H9 (cell line): ENCODE measurements around the gene TBC1D22A. TPM values are rescaled to one million over a fixed set of nuclear protein-coding genes. Genes with fewer than 3 reads are reported as not detected.

Source experiments
- DNase-seq: peaks from one replicate; pipeline ENCODE4 v3.0.0-alpha.2; 2017
- H2AFZ ChIP-seq: one replicate; pipeline ENCODE4 v1.6.1; 2013; ENCODE audit warnings: mild to moderate bottlenecking, low read length, control low read depth, moderate library complexity
- H2AK5ac ChIP-seq: 2 replicates; pipeline ENCODE4 v1.6.1; 2013; ENCODE audit warnings: low read length, control low read depth, mixed read lengths; ENCODE audit not compliant: insufficient read length
- H2BK120ac ChIP-seq: one replicate; pipeline ENCODE4 v1.6.1; 2013; ENCODE audit warnings: low read depth, mild to moderate bottlenecking, low read length, control low read depth, inconsistent platforms; ENCODE audit not compliant: poor library complexity, severe bottlenecking
- H2BK12ac ChIP-seq: 2 replicates; pipeline ENCODE4 v1.6.1; 2013; ENCODE audit warnings: low read length, control low read depth, mixed read lengths, low read depth; ENCODE audit not compliant: insufficient read length
- H2BK15ac ChIP-seq: 2 replicates; pipeline ENCODE4 v1.6.1; 2013; ENCODE audit warnings: low read depth, low read length, control low read depth
- H2BK20ac ChIP-seq: one replicate; pipeline ENCODE4 v1.6.1; 2013; ENCODE audit warnings: low read depth, mild to moderate bottlenecking, low read length, control low read depth, inconsistent platforms; ENCODE audit not compliant: poor library complexity, severe bottlenecking
- H2BK5ac ChIP-seq: 2 replicates; pipeline ENCODE4 v1.6.1; 2013; ENCODE audit warnings: low read length, control low read depth, mixed read lengths; ENCODE audit not compliant: insufficient read length
- H3K14ac ChIP-seq: 2 replicates; pipeline ENCODE4 v1.6.1; 2013; ENCODE audit warnings: low read length, control low read depth; ENCODE audit not compliant: insufficient read depth
- H3K18ac ChIP-seq: 2 replicates; pipeline ENCODE4 v1.6.1; 2013; ENCODE audit warnings: low read depth, mild to moderate bottlenecking, mixed read lengths, low read length, control low read depth; ENCODE audit not compliant: insufficient read length
- H3K23ac ChIP-seq: 2 replicates; pipeline ENCODE4 v1.6.1; 2013; ENCODE audit warnings: low read length, control low read depth, mixed read lengths, low read depth; ENCODE audit not compliant: insufficient read length
- H3K23me2 ChIP-seq: 2 replicates; pipeline ENCODE4 v1.6.1; 2013; ENCODE audit warnings: low read depth, mild to moderate bottlenecking, mixed read lengths, low read length, control low read depth; ENCODE audit not compliant: insufficient read length, poor library complexity, severe bottlenecking
- H3K27ac ChIP-seq: 2 replicates; pipeline ENCODE4 v1.5.1; 2013; ENCODE audit warnings: low read length, control low read depth, mixed read lengths, low read depth; ENCODE audit not compliant: insufficient read length
- H3K27me3 ChIP-seq: 2 replicates; pipeline ENCODE4 v1.6.1; 2013; ENCODE audit warnings: low read length, control low read depth, inconsistent platforms; ENCODE audit not compliant: insufficient read depth
- H3K4ac ChIP-seq: 2 replicates; pipeline ENCODE4 v1.6.1; 2013; ENCODE audit warnings: low read depth, mild to moderate bottlenecking, control low read depth, inconsistent platforms, low read length, moderate library complexity
- H3K4me1 ChIP-seq: 2 replicates; pipeline ENCODE4 v1.6.1; 2013; ENCODE audit warnings: low read length, control low read depth, inconsistent platforms; ENCODE audit not compliant: insufficient read depth
- H3K4me2 ChIP-seq: 2 replicates; pipeline ENCODE4 v1.6.1; 2013; ENCODE audit warnings: low read length, control low read depth, mixed read lengths; ENCODE audit not compliant: insufficient read length, insufficient read depth
- H3K56ac ChIP-seq: 2 replicates; pipeline ENCODE4 v1.6.1; 2013; ENCODE audit warnings: low read depth, mild to moderate bottlenecking, mixed read lengths, low read length, control low read depth; ENCODE audit not compliant: insufficient read length
- H3K79me1 ChIP-seq: 2 replicates; pipeline ENCODE4 v1.6.1; 2013; ENCODE audit warnings: low read depth, mild to moderate bottlenecking, moderate library complexity, low read length, control low read depth, inconsistent platforms; ENCODE audit not compliant: insufficient read depth, poor library complexity, severe bottlenecking
- H3K79me2 ChIP-seq: 2 replicates; pipeline ENCODE4 v1.6.1; 2013; ENCODE audit warnings: low read length, control low read depth, inconsistent platforms; ENCODE audit not compliant: insufficient read depth
- H3K9ac ChIP-seq: 2 replicates; pipeline ENCODE4 v1.6.1; 2013; ENCODE audit warnings: low read length, control low read depth, mixed read lengths; ENCODE audit not compliant: insufficient read length; ENCODE audit errors: extremely low read depth
- H3K9me3 ChIP-seq: one replicate; pipeline ENCODE4 v1.6.1; 2013; ENCODE audit warnings: low read depth, low read length, inconsistent platforms; ENCODE audit not compliant: control insufficient read depth
- H3T11ph ChIP-seq: one replicate; pipeline ENCODE4 v1.6.1; 2013; ENCODE audit warnings: mild to moderate bottlenecking, low read length, control low read depth, inconsistent platforms
- H4K20me1 ChIP-seq: one replicate; pipeline ENCODE4 v1.6.1; 2013; ENCODE audit not compliant: control insufficient read depth, insufficient read length, insufficient read depth
- H4K5ac ChIP-seq: 2 replicates; pipeline ENCODE4 v1.6.1; 2013; ENCODE audit warnings: low read depth, mild to moderate bottlenecking, mixed read lengths, low read length, control low read depth; ENCODE audit not compliant: insufficient read length
- H4K8ac ChIP-seq: replicated peaks from 2 replicates; pipeline ENCODE4 v1.6.1; 2013; ENCODE audit warnings: low read length, control low read depth, mixed read lengths, low read depth; ENCODE audit not compliant: insufficient read length
- H4K91ac ChIP-seq: 2 replicates; pipeline ENCODE4 v1.6.1; 2013; ENCODE audit warnings: low read depth, mild to moderate bottlenecking, moderate library complexity, mixed read lengths, low read length, control low read depth; ENCODE audit not compliant: insufficient read length
- H3K27ac Mint-ChIP-seq, 3 experiments: 2 replicates in 2 of 3; 3 replicates in 1 of 3; pipeline ENCODE4 v1.8.0; 2020 to 2021; ENCODE audit warnings: mixed read lengths in 3 of 3, mild to moderate bottlenecking in 1 of 3, moderate library complexity in 1 of 3
- H3K27me3 Mint-ChIP-seq: 2 replicates; pipeline ENCODE4 v1.8.0; 2021; ENCODE audit warnings: low read depth, mild to moderate bottlenecking, moderate library complexity, mixed read lengths
- H3K36me3 Mint-ChIP-seq, 3 experiments: 2 replicates in 2 of 3; 3 replicates in 1 of 3; pipeline ENCODE4 v1.8.0; 2020 to 2021; ENCODE audit warnings: low read depth in 3 of 3, mixed read lengths in 3 of 3; ENCODE audit not compliant: insufficient read depth in 1 of 3
- H3K4me1 Mint-ChIP-seq, 2 experiments: 2 replicates each; pipeline ENCODE4 v1.8.0; 2020; ENCODE audit warnings: mixed read lengths in 2 of 2
- H3K4me3 Mint-ChIP-seq, 2 experiments: 2 replicates in 1 of 2; 3 replicates in 1 of 2; pipeline ENCODE4 v1.8.0; 2020 to 2021; ENCODE audit warnings: mild to moderate bottlenecking in 2 of 2, mixed read lengths in 2 of 2, moderate library complexity in 1 of 2
- H3K9me3 Mint-ChIP-seq, 2 experiments: 2 replicates in 1 of 2; 3 replicates in 1 of 2; pipeline ENCODE4 v1.8.0; 2020; ENCODE audit warnings: mild to moderate bottlenecking in 2 of 2, mixed read lengths in 2 of 2, moderate library complexity in 1 of 2
- CTCF ChIP-seq: fragments of 200-600 bp; sonication (generic); conservative IDR thresholded peaks from 3 replicates; pipeline ENCODE4 v1.8.0; 2021; ENCODE audit warnings: antibody characterized with exemption, mild to moderate bottlenecking
- WGBS: extraction: QIAGEN DNeasy Blood & Tissue Kit; methylation state at CpG from one replicate; pipeline ENCODE4 v1.1.7; 2013; ENCODE audit warnings: missing lambda C conversion rate, low lambda C conversion rate, mixed read lengths; ENCODE audit not compliant: insufficient read length; ENCODE audit errors: extremely low coverage; 5-methylcytosine and 5-hydroxymethylcytosine counted together
- total RNA-seq: library from RNA; stranded (reverse); gene quantifications from 2 replicates; pipeline ENCODE4 v1.2.1, GENCODE V29; 2021

Gene TBC1D22A
- total RNA-seq, 1 experiment from 2014 or later: 20.8 TPM

- Histone ChIP-seq H4K20me1 (no peaks in the 10 kb centered on the region), H3K14ac (no peak overlapping the region), H2AFZ (no peak overlapping the region), H3K4me1 (no peaks in the 10 kb centered on the region), H2BK5ac (no peak overlapping the region), H3K27me3 (no peaks in the 10 kb centered on the region), H3K9me3 (no peaks in the 10 kb centered on the region), H3K4me2 (no peak overlapping the region), H2BK12ac (no peak overlapping the region), H3K23ac (no peak overlapping the region), H3K56ac (no peak overlapping the region), H3K79me1 (no peaks in the 10 kb centered on the region), H2AK5ac (no peak overlapping the region), H4K8ac (no peak overlapping the region), H2BK120ac (no peak overlapping the region), H3K27ac (no peak overlapping the region), H3K79me2 (no peaks in the 10 kb centered on the region), H3K23me2 (no peaks in the 10 kb centered on the region), H4K5ac (no peak overlapping the region), H3K18ac (no peak overlapping the region), H3K4ac (no peak overlapping the region), H2BK20ac (no peak overlapping the region), H2BK15ac (no peak overlapping the region), H3T11ph (no peak overlapping the region), H3K9ac (no peak overlapping the region), H4K91ac (no peak overlapping the region)
- Mint-ChIP-seq H3K4me3 (no peak overlapping the region), H3K4me1 (no peaks in the 10 kb centered on the region), H3K27me3 (peaks cover 5% of the 10 kb centered on the region; the same call in 1 of the 2 replicates), H3K9me3 (peaks cover 14 to 55% of the 10 kb centered on the region in 2 experiments; a peak in 4 of 5 replicates), H3K36me3 (peaks cover 0 to 20% (median 19%) of the 10 kb centered on the region in 3 experiments; a peak in 4 of 7 replicates), H3K27ac (no peak overlapping the region)
- WGBS: no CpG with 5 or more reads among the region's 16 CpGs
- peak; percentile 11 for DNase-seq
- TF ChIP-seq CTCF: no peak
These were observed 414.9 kb downstream of the TBC1D22A start for GRCh38 chr22:47177334-47177815.
